ENCODE data around the gene OTULIN.

The OTULIN gene

GRCh38 chr5:14664270-14665100 is at the start of gene OTULIN:
TSS of gene OTULIN (plus strand) at chr5:14664718. CDS start at chr5:14664826, 108 bp downstream.
- DNase-seq = peak; percentile 93
- peak within 1 kb of the TSS; percentile 85 for H3K27ac ChIP-seq
- peaks cover 12% of the 10 kb centered on the region for H3K36me3 ChIP-seq
- no peaks in the 10 kb centered on the region for H3K9me3 ChIP-seq (ENCODE audit: severe bottlenecking)
- TF ChIP-seq CTCF (IDR thresholded peaks at IDR 0.05; ENCODE audit: low read depth, low read length) = no peak
- no peaks in the 10 kb centered on the region for H3K27me3 ChIP-seq (ENCODE audit: insufficient read depth, low read depth, severe bottlenecking)
- H3K4me3 ChIP-seq (ENCODE audit: low read depth, low read length) = peak within 1 kb of the TSS; percentile 84

- no peak for TF ChIP-seq CTCF (IDR thresholded peaks at IDR 0.05; ENCODE audit: low read depth, low read length)
- DNase-seq = no peak
- no peak overlapping the region for H3K4me3 ChIP-seq (ENCODE audit: low read depth, low read length)
- H3K9me3 ChIP-seq (ENCODE audit: severe bottlenecking) = no peaks in the 10 kb centered on the region
- no peaks in the 10 kb centered on the region for H3K27me3 ChIP-seq (ENCODE audit: insufficient read depth, low read depth, severe bottlenecking)
- H3K36me3 ChIP-seq = peaks cover 55% of the 10 kb centered on the region
- no peak overlapping the region for H3K27ac ChIP-seq
Measured at GRCh38 chr5:14615365-14615764, 49.2 kb upstream of the OTULIN start.

- Histone ChIP-seq H3K36me3 (peaks cover 36% of the 10 kb centered on the region), H3K27me3 (ENCODE audit: insufficient read depth, low read depth, severe bottlenecking) (no peaks in the 10 kb centered on the region), H3K27ac (no peak overlapping the region), H3K9me3 (ENCODE audit: severe bottlenecking) (peaks cover 5% of the 10 kb centered on the region), H3K4me3 (ENCODE audit: low read depth, low read length) (no peak overlapping the region)
- no peak for TF ChIP-seq CTCF (IDR thresholded peaks at IDR 0.05; ENCODE audit: low read depth, low read length)
- DNase-seq = no peak
Measured at GRCh38 chr5:14617441-14617840, 47.1 kb upstream of the OTULIN start.

GRCh38 chr5:14627270-14627669 is 37.2 kb upstream of the OTULIN start:
- Histone ChIP-seq H3K27ac (no peak overlapping the region), H3K4me3 (ENCODE audit: low read depth, low read length) (no peak overlapping the region), H3K27me3 (ENCODE audit: insufficient read depth, low read depth, severe bottlenecking) (no peaks in the 10 kb centered on the region), H3K36me3 (no peaks in the 10 kb centered on the region), H3K9me3 (ENCODE audit: severe bottlenecking) (no peaks in the 10 kb centered on the region)
- no peak for DNase-seq
- TF ChIP-seq CTCF (IDR thresholded peaks at IDR 0.05; ENCODE audit: low read depth, low read length) = no peak

GRCh38 chr5:14628346-14628745 is 36.2 kb upstream of the OTULIN start:
- H3K27me3 ChIP-seq (ENCODE audit: insufficient read depth, low read depth, severe bottlenecking) = no peaks in the 10 kb centered on the region
- no peak for DNase-seq
- no peak overlapping the region for H3K4me3 ChIP-seq (ENCODE audit: low read depth, low read length)
- H3K36me3 ChIP-seq = no peaks in the 10 kb centered on the region
- no peaks in the 10 kb centered on the region for H3K9me3 ChIP-seq (ENCODE audit: severe bottlenecking)
- no peak for TF ChIP-seq CTCF (IDR thresholded peaks at IDR 0.05; ENCODE audit: low read depth, low read length)
- no peak overlapping the region for H3K27ac ChIP-seq

- H3K36me3 ChIP-seq = no peaks in the 10 kb centered on the region
- no peaks in the 10 kb centered on the region for H3K9me3 ChIP-seq (ENCODE audit: severe bottlenecking)
- H3K4me3 ChIP-seq (ENCODE audit: low read depth, low read length) = no peak overlapping the region
- H3K27me3 ChIP-seq (ENCODE audit: insufficient read depth, low read depth, severe bottlenecking) = no peaks in the 10 kb centered on the region
- TF ChIP-seq CTCF (IDR thresholded peaks at IDR 0.05; ENCODE audit: low read depth, low read length) = no peak
- no peak for DNase-seq
- H3K27ac ChIP-seq = no peak overlapping the region
Measured at GRCh38 chr5:14630671-14631070, 33.8 kb upstream of the OTULIN start.

Data from WERI-Rb-1 (cell line).